Erythroblast (primary cell): ENCODE measurements around the gene COPS3.
"Not testable (repeated sequence)": the region's sequence is repeated elsewhere in the genome, so short reads cannot be mapped to it uniquely, and the experiment has no call there.

ENCODE experiments used
- DNase-seq, 2 experiments: peaks; one replicate each; lab custom pipeline; 2025; lab: John Stamatoyannopoulos, UW
- GATA1 ChIP-seq: IDR thresholded peaks from 2 replicates; pipeline ENCODE4 v1.6.1; 2011; ENCODE audit warnings: low read depth, mild to moderate bottlenecking, control low read depth, low read length, moderate library complexity
- POLR2A ChIP-seq: IDR thresholded peaks from 2 replicates; pipeline ENCODE4 v1.6.1; 2011; ENCODE audit warnings: mild to moderate bottlenecking, low read length

The COPS3 gene

DNA sequence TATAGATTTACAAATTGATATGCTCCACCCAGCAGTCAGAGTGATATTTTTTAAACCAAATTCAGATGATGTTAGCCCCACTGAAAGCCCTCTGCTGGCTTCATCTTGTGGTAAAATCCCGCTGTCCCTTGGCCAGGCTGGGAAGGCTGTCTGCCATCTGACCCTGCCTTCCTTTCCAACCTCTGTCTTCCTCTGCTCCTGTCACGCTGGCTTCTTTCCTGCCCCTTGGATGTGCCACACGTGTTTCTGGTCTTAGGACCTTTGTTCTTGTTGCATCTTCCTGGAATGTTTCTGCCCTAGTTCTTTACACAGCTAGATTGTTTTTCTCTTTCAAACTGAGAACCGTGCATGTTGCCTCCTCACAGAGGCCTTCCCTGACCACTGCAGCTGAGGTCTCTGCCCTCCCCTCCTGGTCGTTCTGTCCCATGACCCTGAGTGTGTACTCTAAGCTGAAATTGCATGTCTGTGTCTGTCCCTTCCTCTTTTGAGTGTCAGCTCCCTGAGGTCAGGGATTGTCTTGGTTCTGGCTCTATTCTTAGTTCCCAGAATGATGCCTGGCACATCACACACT, 33.5 kb upstream of the COPS3 start:
- no peak for TF ChIP-seq GATA1
- no peak for TF ChIP-seq POLR2A
- no peak for DNase-seq

DNA sequence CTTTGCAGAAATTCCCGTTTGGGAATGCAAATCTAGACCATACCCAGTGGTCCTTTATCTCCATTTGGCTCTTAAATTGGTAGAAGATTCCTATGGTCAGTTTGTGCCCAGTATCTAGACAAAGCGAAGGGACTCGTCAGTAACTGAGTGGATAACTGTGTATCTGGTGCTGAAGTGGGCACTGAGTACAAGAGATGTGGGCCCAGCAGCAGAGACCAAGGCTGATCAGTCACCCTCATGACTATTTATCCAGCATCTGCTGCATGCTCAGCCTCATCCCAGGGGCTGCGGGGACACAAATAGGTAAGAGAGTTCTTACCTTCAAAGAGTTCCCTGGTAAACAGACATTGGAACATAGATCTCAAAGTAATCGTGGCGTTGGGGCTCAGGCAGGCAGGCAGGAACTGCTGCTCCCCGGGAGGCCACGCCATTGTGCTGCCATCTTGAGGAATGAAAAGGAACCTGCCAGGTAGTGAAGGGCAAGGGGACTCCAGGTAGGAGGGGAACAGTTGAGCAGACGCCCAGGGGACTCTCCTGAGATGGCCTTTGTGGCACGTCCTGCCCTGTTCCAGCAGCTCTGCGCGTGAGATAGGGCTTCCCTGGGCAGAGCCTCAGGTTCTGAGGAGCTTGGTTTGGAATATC, 32.4 kb upstream of the COPS3 start:
- no peak for TF ChIP-seq GATA1
- peak; percentile 19 for TF ChIP-seq POLR2A
- peak; percentile 47 to 64 for DNase-seq

DNA sequence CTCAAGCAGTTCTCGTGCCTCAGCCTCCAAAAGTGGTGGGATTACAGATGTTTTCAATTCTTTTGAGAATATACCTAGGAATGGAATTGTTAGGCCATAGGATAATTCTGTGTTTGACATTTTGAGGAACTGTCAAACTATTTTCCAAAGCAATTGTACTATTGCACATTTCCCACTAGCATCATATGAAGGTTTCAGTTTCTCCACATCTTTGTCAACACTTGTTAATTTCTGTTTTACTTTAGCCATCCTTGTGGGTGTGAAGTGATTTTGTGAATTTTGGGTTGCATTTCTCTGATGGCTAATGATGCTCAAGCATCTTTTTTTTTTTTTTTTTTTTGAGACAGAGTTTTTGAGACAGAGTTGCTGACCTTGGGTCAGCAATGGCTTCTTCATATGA, 28.3 kb upstream of the COPS3 start:
- DNase-seq = no peak
- no peak for TF ChIP-seq GATA1
- TF ChIP-seq POLR2A = no peak

DNA sequence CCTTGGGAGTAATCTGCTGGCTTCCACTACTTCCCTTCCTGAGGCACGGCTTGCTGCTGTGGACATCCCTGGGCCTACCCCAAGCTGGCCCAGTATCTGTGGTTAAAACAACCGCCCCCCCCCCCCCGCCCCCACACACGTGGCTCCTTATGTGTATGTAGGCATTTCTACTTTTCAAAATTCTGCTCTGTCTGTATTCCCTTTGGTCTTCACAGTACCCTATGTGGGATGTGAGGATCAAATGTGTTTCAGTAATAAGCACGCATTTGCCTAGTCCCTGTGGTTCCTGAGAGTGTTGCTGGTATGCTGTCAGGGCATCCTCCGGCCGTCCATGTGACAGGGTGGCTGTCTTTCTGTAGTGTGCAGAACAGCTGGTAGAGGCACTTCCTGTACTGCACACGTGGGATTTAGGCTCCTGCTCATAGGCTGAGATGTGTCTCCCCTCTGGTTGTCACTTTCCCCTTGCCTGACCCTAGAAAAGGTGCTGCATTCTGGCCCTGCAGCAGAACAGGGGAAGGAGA, 24.3 kb upstream of the COPS3 start:
- DNase-seq = peak; percentile 71 to 85

DNA sequence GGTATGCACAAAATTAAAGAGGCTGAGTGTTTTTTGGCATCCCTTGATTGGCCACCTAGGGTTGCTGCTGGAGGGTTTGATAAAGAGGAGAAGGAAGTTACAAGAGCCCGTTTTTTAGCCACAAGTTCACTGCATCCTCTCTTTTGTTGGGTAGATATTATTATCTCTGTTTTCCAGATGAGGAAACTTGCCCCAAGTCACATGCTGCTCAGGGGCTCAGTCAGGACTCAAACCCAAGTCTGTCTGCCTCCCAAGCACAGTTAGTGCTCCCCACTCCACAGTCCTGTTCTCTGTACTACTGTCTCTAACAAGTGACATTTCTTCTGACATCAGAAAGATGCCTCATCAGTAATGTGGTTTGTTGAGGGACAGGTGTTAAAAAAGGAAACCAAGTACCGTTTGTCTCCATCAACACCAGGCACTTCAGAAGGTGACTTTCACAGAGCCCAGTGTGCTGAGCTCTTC, 23.5 kb upstream of the COPS3 start:
- peak; percentile 87 to 96 for DNase-seq
- TF ChIP-seq GATA1 (no peak), POLR2A (peak; percentile 87)

More for the DNA sequence above, 24.3 kb upstream of the COPS3 start:
- TF ChIP-seq GATA1 (no peak), POLR2A (no peak)

DNA sequence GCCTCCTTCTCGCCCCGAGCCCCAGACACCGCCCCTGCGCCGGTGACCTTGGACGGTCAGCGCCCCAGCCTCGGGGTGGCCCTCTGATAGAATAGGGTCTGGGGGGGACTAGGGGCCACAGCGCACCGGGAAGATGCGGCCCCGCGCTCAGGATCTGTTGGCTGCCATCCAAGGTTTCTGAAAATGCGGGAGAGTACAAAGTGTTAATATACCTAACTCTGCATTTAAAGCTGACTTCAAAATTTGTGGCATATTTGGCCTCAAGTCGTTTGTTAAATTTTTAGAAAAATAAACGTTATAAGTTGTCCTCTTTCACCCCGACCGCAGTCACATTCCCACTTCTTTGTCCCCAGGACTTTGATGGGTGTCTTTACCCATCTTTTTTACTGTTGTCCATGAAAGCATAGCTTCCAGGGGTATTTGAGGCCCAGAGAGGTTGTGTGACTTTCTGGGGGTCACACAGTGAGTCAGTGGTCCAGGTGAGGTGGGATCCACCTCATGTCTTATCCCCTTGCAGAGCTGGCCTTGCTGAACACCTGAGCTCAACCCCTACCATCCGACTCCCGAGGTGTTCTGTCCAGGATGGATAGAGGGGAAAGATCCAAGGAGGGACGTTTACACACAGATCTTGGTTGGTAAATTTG, 22.9 kb upstream of the COPS3 start:
- DNase-seq = no peak
- TF ChIP-seq POLR2A = no peak
- no peak for TF ChIP-seq GATA1

DNA sequence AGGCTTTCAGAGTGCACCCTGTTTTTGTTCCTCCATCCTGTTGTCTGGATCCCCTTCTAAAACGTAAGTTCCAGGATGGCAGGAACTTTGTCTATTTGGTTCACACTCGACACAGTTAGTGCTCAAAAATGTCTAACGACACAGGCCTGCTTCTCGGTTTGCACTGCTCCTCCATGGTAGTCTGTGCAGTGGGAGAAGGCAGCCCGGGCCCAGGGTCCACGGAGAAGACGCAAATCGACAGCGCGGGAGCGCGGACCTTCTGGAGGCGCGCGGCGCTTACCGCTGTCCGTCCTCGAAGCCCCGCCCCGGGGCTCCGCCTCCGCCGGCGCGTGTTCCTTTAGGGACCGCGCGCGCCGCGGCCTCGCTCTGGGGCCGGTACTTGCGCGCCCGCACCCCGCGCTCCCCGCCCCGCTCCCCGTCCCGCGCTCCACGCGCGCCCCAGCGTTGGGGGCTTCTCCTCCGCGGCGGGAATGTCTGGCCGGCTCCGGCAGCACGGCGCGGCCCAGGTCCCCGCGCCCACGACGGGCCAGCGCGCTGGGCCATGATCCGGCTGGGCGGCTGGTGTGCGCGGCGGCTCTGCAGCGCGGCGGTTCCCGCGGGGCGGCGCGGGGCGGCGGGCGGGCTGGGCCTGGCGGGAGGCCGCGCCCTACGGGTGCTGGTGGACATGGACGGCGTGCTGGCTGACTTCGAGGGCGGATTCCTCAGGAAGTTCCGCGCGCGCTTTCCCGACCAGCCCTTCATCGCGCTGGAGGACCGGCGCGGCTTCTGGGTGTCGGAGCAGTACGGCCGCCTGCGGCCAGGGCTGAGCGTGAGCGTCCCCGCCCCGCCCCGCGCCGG, 22.2 kb upstream of the COPS3 start, which contains the start of gene NT5M:
TSS of gene NT5M (plus strand) at position 364 of the 837 bp plus-strand sequence. CDS start at position 542, 178 bp downstream.
- DNase-seq = peak; percentile 89

DNA sequence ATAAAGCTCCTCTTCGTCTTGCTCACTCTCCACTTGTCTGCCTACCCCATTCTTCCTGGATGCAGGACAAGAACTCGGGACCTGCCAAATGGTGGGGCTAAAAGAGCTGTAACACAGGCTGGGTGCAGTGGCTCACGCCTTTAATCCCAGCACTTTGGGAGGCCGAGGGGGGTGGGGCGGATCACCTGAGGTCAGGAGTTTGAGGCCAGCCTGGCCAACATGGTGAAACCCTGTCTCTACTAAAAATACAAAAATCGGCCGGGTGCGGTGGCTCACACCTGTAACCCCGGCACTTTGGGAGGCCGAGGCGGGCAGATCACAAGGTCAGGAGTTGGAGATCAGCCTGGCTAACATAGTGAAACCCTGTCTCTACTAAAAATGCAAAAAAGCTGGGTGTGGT, 20.6 kb upstream of the COPS3 start:
- not testable (repeated sequence) for DNase-seq

More for the DNA sequence above, 22.2 kb upstream of the COPS3 start, which contains the start of gene NT5M:
- no peak for TF ChIP-seq GATA1
- TF ChIP-seq POLR2A = peak; percentile 93

DNA sequence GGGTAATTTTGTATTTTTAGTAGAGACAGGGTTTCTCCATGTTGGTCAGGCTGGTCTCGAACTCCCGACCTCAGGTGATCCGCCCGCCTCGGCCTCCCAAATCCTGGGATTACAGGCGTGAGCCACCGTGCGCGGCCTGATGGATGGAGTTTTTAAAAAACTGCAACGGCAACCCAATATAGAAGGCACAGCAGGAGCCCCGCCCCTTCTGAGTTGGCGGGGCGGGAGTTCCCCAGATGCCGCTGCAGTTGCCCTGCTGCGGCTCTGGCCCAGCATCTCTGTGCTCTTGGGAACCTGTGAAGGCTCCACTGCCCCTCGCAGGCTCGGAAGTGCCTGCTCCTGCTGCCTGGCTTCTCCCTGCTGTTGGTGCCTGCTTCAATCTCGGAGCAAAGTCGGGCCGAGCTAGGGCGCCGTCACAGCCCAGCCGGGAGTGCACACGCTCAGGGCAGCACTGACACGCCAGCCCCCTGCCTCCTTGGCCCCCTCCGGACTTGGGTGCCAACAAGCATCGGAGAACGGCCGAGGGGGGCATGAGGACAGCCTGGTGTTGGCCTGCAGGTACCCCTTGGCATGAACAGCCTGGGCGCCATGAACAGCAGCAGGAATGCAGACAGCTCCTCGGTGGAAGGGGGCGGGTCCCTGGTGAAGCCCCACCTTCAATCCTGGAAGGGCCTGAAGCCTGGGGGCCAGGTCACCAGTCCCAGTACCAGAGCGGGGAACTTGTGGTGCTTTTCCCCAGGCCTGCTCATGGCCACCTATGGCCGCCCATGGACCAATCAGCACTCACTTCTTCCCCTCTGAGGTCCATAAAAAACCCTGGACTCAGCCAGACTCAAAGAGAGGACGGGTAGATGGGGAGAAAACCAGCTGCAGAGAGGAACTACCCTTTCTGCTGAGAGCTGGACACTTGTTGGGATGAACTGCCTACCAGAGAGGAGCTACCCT, 19.9 kb upstream of the COPS3 start:
- DNase-seq = peak; percentile 76
- no peak for TF ChIP-seq POLR2A
- TF ChIP-seq GATA1 = no peak

DNA sequence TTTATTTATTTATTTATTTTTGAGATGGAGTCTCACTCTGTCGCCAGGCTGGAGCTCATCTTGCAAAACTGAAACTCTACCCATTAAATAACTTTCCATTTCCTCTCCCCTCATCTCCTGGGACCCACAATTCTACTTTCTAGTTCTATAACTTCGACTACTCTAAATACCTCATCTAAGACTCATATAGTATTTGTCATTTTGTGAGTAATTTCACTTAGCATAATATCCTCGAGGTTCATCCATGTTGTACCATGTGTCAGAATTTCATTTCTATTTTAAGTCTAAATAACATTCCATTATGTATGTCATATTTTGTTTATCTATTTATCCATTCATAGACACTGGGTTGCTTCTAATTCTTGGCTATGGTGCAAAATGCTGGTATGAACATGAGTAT, 17.1 kb upstream of the COPS3 start:
- no peak for DNase-seq
- no peak for TF ChIP-seq POLR2A
- TF ChIP-seq GATA1 = no peak

DNA sequence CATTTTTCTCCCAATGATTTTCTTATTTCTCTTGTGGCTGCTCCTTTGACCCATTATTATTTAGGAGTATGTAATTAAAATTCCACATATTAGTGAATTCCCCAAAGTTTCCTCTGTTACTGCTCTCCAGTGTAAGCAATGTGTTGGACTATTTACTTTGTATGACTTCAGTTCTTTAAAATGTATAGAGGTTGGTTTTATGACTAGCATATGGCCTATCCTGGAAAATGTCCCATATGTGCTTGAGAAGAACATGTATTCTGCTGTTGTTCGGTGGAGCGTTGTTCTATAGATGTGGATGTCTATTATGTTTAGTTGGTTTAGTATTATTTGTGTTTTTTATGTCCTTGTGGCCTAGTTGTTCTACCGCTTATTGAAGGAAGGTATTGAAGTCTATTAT, 16.2 kb upstream of the COPS3 start:
- no peak for DNase-seq
- TF ChIP-seq GATA1 (no peak), POLR2A (no peak)

DNA sequence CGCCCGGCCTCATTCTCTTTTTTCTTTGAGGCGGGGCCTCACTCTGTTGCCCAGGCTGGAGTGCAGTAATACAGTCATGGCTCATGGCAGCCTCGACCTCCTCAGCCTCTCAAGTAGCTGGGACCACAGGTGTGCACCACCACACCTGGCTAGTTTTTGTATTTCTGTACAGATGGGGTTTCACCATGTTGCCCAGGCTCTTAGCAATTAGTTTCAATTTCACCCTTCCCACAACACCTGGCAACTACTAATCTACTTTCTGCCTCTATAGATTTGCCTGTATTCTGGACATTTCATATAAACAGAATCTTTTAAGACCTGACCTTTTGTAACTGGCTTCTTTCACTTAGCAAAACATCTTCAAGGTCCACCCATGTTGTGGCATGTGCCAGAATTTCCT, 14.1 kb upstream of the COPS3 start:
- TF ChIP-seq GATA1 (no peak), POLR2A (no peak)
- DNase-seq = no peak

DNA sequence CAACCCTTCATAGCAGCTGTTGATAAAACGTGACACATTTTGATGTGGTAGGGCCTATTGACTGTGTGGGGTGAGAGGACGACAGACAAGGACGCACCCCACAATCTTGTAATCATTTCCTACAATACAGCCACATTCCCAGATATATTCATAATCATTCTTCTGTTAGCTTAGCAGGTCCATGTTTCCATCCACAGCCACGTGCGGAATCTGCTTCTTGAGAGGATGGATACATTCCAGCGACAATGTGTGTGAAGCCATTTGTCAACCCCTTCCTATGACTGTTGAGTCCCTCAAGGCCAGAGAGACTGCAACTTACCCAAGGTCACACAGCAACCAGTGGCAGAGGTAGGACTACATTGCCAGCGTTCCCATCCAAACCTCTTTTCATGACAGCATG, 8.7 kb upstream of the COPS3 start:
- no peak for DNase-seq
- TF ChIP-seq POLR2A (no peak), GATA1 (no peak)
